Adrenal gland (tissue), 5 donors: Measurements from ENCODE around the gene ROCK2.

Source experiments
- CTCF ChIP-seq, 6 experiments: fragments of 450-650 bp in 4 of 6; fragments of 200-600 bp in 2 of 6; sonication (generic) in 1 of 6; IDR thresholded peaks; 1 replicate in 5 of 6; 2 replicates in 1 of 6; pipeline versions ENCODE4 v1.5.1 to v1.8.0; 2016 to 2021; ENCODE audit warnings: antibody characterized with exemption in 6 of 6, mild to moderate bottlenecking in 2 of 6, moderate library complexity in 1 of 6
- POLR2A ChIP-seq, 2 donors: fragments of 450-650 bp; IDR thresholded peaks; one replicate each; pipeline ENCODE4 v1.6.1; 2017; ENCODE audit warnings: antibody characterized with exemption in 2 of 2, mild to moderate bottlenecking in 2 of 2, moderate library complexity in 1 of 2
- donor health status: DM: no; HTN: no; CAD: no.

GRCh38 chr2:11245322-11245721, 99.1 kb downstream of the ROCK2 start:
- no peak for TF ChIP-seq CTCF (IDR thresholded peaks at IDR 0.05)
- TF ChIP-seq POLR2A (IDR thresholded peaks at IDR 0.05), result no peak
